Thyroid gland (tissue), 4 donors: ENCODE results near the gene SLC25A23. TPM values are rescaled to one million over a fixed set of nuclear protein-coding genes. Genes with fewer than 3 reads are reported as not detected.

ENCODE experiments used
- DNase-seq, 2 donors: peaks; one replicate each; pipeline ENCODE4 v3.0.0-alpha.2; 2019
- H3K27ac ChIP-seq, 3 donors: fragments of 200-600 bp; sonication (generic); 1 replicate in 2 of 3; 2 replicates in 1 of 3; pipeline ENCODE4 v1.5.1; 2016 to 2019; ENCODE audit warnings: mild to moderate bottlenecking in 1 of 3, moderate library complexity in 1 of 3
- H3K27me3 ChIP-seq: fragments of 200-600 bp; sonication (generic); one replicate; pipeline ENCODE4 v1.5.1; 2019
- H3K36me3 ChIP-seq, 2 donors: fragments of 200-600 bp; sonication (generic); one replicate each; pipeline ENCODE4 v1.5.1; 2016 to 2019
- H3K4me1 ChIP-seq, 2 donors: fragments of 200-600 bp; sonication (generic); one replicate each; pipeline ENCODE4 v1.5.1; 2017 to 2019
- H3K4me3 ChIP-seq, 3 donors: fragments of 200-600 bp; sonication (generic); replicated peaks in 1 of 3; 1 replicate in 2 of 3; 2 replicates in 1 of 3; pipeline ENCODE4 v1.5.1; 2016; ENCODE audit warnings: mild to moderate bottlenecking in 1 of 3
- H3K9me3 ChIP-seq: fragments of 200-600 bp; sonication (generic); one replicate; pipeline ENCODE4 v1.5.1; 2017
- POLR2A ChIP-seq, 2 donors: fragments of 450-650 bp; IDR thresholded peaks; one replicate each; pipeline ENCODE4 v1.6.1; 2017; ENCODE audit warnings: antibody characterized with exemption in 2 of 2, mild to moderate bottlenecking in 2 of 2, moderate library complexity in 1 of 2
- WGBS, 2 donors: methylation state at CpG; one replicate each; pipeline ENCODE4 v1.1.5; 2017; 5-methylcytosine and 5-hydroxymethylcytosine counted together
- intact Hi-C: fragments of 100-400 bp; cut with DNase I; formaldehyde crosslinking; loops from one replicate; pipeline ENCODE4 v1.15.1; 2023
- total RNA-seq, 4 donors: library from RNA; depleted of rRNA; stranded (reverse); fragments of >200 nt; gene quantifications; one replicate each; pipeline ENCODE4 v1.2.3, GENCODE V29; 2016
- TF ChIP-seq, protein P1 (sequence below), 6 experiments: fragments of 200-600 bp in 3 of 6; fragments of 450-650 bp in 3 of 6; sonication (generic) in 3 of 6; IDR thresholded peaks; one replicate each; pipeline ENCODE4 v1.5.1; 2016 to 2019; ENCODE audit warnings: antibody characterized with exemption in 6 of 6, mild to moderate bottlenecking in 2 of 6, inconsistent platforms in 1 of 6, moderate library complexity in 1 of 6

The SLC25A23 gene
- total RNA-seq, 4 donors from 2014 or later, result 75.2 to 214 (median 152) TPM

- Histone ChIP-seq H3K4me1 (peaks cover 14 to 26% of the 10 kb centered on the region in 2 donors), H3K27me3 (no peaks in the 10 kb centered on the region), H3K27ac (no peak overlapping the region), H3K9me3 (no peaks in the 10 kb centered on the region), H3K36me3 (peaks cover 71 to 76% of the 10 kb centered on the region in 2 donors), H3K4me3 (no peak overlapping the region)
- 90 to 96% methylated on average over 3 to 8 of the region's 19 CpGs for WGBS, 2 donors
- intact Hi-C loops, result no loop called here
- no peak for DNase-seq
- TF ChIP-seq, protein P1, sequence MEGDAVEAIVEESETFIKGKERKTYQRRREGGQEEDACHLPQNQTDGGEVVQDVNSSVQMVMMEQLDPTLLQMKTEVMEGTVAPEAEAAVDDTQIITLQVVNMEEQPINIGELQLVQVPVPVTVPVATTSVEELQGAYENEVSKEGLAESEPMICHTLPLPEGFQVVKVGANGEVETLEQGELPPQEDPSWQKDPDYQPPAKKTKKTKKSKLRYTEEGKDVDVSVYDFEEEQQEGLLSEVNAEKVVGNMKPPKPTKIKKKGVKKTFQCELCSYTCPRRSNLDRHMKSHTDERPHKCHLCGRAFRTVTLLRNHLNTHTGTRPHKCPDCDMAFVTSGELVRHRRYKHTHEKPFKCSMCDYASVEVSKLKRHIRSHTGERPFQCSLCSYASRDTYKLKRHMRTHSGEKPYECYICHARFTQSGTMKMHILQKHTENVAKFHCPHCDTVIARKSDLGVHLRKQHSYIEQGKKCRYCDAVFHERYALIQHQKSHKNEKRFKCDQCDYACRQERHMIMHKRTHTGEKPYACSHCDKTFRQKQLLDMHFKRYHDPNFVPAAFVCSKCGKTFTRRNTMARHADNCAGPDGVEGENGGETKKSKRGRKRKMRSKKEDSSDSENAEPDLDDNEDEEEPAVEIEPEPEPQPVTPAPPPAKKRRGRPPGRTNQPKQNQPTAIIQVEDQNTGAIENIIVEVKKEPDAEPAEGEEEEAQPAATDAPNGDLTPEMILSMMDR (IDR thresholded peaks at IDR 0.05), result no peak
- no peak for TF ChIP-seq POLR2A (IDR thresholded peaks at IDR 0.05)
These were observed 41.0 kb downstream of the SLC25A23 start for GRCh38 chr19:6418562-6418932.

DNA sequence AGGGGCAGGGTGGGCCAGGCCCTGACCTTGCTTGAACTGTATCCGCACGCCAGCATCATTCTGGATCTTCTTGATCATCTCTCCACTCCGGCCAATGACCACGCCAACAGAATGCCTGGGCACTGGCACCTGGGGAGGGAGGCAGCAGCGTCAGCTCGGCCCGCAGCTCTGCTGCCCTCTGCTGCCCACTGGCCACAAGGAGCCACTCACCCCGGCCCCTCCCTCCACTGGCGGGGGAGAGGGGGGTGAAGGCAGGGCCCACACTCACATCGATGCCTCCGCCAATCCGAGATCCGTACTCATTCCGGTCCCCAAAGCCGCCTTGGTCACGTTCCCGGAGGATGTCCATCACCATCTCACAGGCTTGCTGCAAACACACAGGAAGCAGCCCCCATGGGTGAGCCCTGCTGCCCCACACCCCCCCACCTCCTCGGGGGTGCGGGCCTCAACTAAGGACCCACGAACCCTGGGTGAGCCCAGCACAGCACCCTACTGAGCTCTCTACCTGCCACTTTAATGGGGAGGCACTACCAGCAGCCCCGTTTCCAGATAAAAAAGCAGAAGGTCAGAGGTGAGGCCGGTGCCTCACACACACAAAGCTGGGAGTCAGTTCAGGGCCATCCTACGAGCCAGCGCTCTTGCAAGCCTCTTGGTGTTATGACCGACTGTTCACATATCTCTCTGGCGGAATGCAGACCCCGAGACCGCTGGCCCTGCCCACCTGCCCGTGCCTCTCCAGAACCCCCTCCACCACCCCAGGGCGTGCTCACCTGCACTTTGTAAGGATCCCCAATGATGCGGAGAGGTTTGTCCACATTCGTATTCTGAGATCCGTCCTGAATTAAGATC is 41.7 kb downstream of the SLC25A23 start:
- Histone ChIP-seq H3K9me3 (no peaks in the 10 kb centered on the region), H3K36me3 (peaks cover 71 to 76% of the 10 kb centered on the region in 2 donors), H3K4me1 (peaks cover 14 to 24% of the 10 kb centered on the region in 2 donors), H3K27me3 (no peaks in the 10 kb centered on the region), H3K27ac (no peak overlapping the region), H3K4me3 (no peak overlapping the region)
- DNase-seq, result peak in 1 of 2 donors; percentile 20
- WGBS, 2 donors, result 87 to 92% methylated on average over 16 to 24 of the region's 33 CpGs
- TF ChIP-seq, protein P1 (IDR thresholded peaks at IDR 0.05), result peak in 1 of 6 experiments; percentile 28
- TF ChIP-seq POLR2A (IDR thresholded peaks at IDR 0.05), result no peak
- intact Hi-C loops, result no loop called here

DNA sequence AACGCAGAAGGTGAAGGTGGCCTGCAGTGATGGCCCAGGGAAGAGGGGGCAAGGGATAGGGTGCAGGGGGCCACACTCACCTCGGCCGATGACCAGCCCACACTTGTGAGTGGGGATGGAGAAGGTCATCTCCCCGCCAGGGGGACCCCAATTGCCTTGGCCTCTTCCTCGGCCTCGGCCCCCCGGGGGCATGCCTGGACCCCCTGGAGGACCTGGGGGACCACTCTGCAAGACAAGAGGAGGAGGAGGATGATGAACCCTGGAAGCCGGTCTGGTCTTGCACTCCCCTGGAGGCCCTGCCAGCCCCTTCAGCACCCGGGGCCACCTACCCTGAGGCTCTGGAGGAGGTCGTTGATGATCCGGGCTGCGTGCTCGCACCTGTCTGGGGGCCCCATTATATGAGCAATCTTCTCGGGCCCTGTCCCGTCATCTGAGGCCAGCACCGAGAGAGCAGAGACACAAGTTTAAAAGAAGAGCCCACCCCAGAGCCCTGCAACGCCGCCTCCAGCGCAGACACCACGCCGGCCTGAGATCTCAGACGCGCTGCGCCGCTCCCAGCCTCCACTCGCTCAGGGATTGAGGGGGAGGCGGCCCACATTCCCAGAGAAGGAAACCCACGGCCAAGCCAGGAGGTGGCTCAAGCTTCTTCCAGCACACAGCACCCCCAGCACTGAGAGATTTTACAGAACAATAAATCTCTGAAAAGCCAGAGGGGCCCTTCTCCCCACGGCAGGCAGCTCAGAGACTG is 42.8 kb downstream of the SLC25A23 start:
- intact Hi-C loops, result no loop called here
- H3K4me1 ChIP-seq, result peaks cover 19 to 21% of the 10 kb centered on the region in 2 donors
- no peaks in the 10 kb centered on the region for H3K9me3 ChIP-seq
- WGBS, 2 donors, result 93 to 96% methylated on average over 21 to 24 of the region's 29 CpGs
- peaks cover 70 to 76% of the 10 kb centered on the region in 2 donors for H3K36me3 ChIP-seq
- DNase-seq, result no peak
- H3K27ac ChIP-seq, result no peak overlapping the region
- H3K27me3 ChIP-seq, result no peaks in the 10 kb centered on the region
- TF ChIP-seq, protein P1 (IDR thresholded peaks at IDR 0.05), result no peak
- TF ChIP-seq POLR2A (IDR thresholded peaks at IDR 0.05), result no peak
- H3K4me3 ChIP-seq, result no peak overlapping the region

GRCh38 chr19:6415591-6416190 is 43.9 kb downstream of the SLC25A23 start:
- DNase-seq, result no peak
- no peak overlapping the region for H3K4me3 ChIP-seq
- peaks cover 65 to 69% of the 10 kb centered on the region in 2 donors for H3K36me3 ChIP-seq
- no peak overlapping the region for H3K27ac ChIP-seq
- H3K27me3 ChIP-seq, result no peaks in the 10 kb centered on the region
- WGBS, 2 donors, result 94 to 96% methylated on average over 20 to 25 of the region's 32 CpGs
- no peak for TF ChIP-seq POLR2A (IDR thresholded peaks at IDR 0.05)
- TF ChIP-seq, protein P1 (IDR thresholded peaks at IDR 0.05), result no peak
- no peaks in the 10 kb centered on the region for H3K9me3 ChIP-seq
- intact Hi-C loops, result no loop called here
- H3K4me1 ChIP-seq, result peaks cover 19 to 21% of the 10 kb centered on the region in 2 donors
